HepG2 (cell line): ENCODE results near the gene ABHD17C. TPM values are rescaled to one million over a fixed set of nuclear protein-coding genes. Genes with fewer than 3 reads are reported as not detected.
A peak's percentile ranks its signal among the peaks of the same experiment; 100 is the strongest.

ENCODE experiments used
- CCAR2 ChIP-seq: fragments of 200-400 bp; formaldehyde crosslinking; optimal IDR thresholded peaks from 2 replicates; pipeline ENCODE3; 2018; ENCODE audit warnings: low read depth, mild to moderate bottlenecking, low read length, moderate library complexity
- CREM ChIP-seq, 2 experiments: sonication (generic) in 1 of 2; formaldehyde crosslinking in 1 of 2; IDR thresholded peaks; 2 replicates each; pipeline versions ENCODE4 v1.4.0 to v1.6.1; 2016 to 2020; ENCODE audit warnings: antibody characterized with exemption in 1 of 2, mild to moderate bottlenecking in 1 of 2, missing genetic modification reagents in 1 of 2
- JARID2 ChIP-seq: sonication (generic); formaldehyde crosslinking; IDR thresholded peaks from 2 replicates; pipeline ENCODE4 v1.8.1; 2023; ENCODE audit warnings: missing genetic modification reagents, inconsistent platforms; ENCODE audit not compliant: insufficient replicate concordance
- RFX5 ChIP-seq: IDR thresholded peaks from 2 replicates; pipeline ENCODE4 v1.6.1; 2011; ENCODE audit warnings: low read depth, low read length, improper control_type of control experiment
- RXRA ChIP-seq: sonication (generic); formaldehyde crosslinking; IDR thresholded peaks from 2 replicates; pipeline ENCODE4 v1.5.1; 2020; ENCODE audit warnings: missing genetic modification reagents
- ZNF230 ChIP-seq: sonication (generic); formaldehyde crosslinking; IDR thresholded peaks from 2 replicates; pipeline ENCODE4 v1.4.0; 2020; ENCODE audit warnings: mild to moderate bottlenecking, missing genetic modification reagents
- ZNF331 ChIP-seq: sonication (generic); formaldehyde crosslinking; IDR thresholded peaks from 2 replicates; pipeline ENCODE4 v1.4.0; 2020; ENCODE audit warnings: missing genetic modification reagents
- ZNF792 ChIP-seq: IDR thresholded peaks from 2 replicates; pipeline ENCODE4 v1.6.1; 2016
- polyA plus RNA-seq, 8 experiments: library from polyadenylated mRNA; depleted of rRNA in 3 of 8; stranded (reverse) in 7 of 8; unstranded in 1 of 8; fragments of >200 nt; fragmentation: Illumina TruSeq in 4 of 8; extraction: Trizol in 4 of 8; gene quantifications; 2 replicates each; pipeline versions ENCODE4 v1.2.1 to v1.2.3, GENCODE V29; 2011 to 2016; ENCODE audit warnings: low read depth in 4 of 8, missing spikeins in 1 of 8, mixed read lengths in 1 of 8; ENCODE audit not compliant: insufficient read depth in 1 of 8
- total RNA-seq, 5 experiments: library from RNA; depleted of rRNA; stranded (reverse); fragments of >200 nt; fragmentation: Illumina TruSeq; extraction: Trizol; gene quantifications; 2 replicates each; pipeline ENCODE4 v1.2.3, GENCODE V29; 2016; ENCODE audit warnings: low read depth in 1 of 5
- TF ChIP-seq, protein P1 (sequence below), 2 experiments: fragments of 450-650 bp in 1 of 2; sonication (generic) in 1 of 2; formaldehyde crosslinking in 1 of 2; IDR thresholded peaks; 2 replicates each; pipeline versions ENCODE4 v1.6.1 to v1.8.0; 2016 to 2022; ENCODE audit warnings: antibody characterized with exemption in 1 of 2, mild to moderate bottlenecking in 1 of 2, missing genetic modification reagents in 1 of 2
- TF ChIP-seq, protein P2 (sequence below): sonication (generic); formaldehyde crosslinking; IDR thresholded peaks from 2 replicates; pipeline ENCODE4 v1.4.0; 2020; ENCODE audit warnings: missing genetic modification reagents, borderline replicate concordance
- TF ChIP-seq, protein P3 (sequence below): sonication (generic); formaldehyde crosslinking; IDR thresholded peaks from 2 replicates; pipeline ENCODE4 v1.4.0; 2020; ENCODE audit warnings: missing genetic modification reagents

Gene ABHD17C
- total and polyA plus RNA-seq, 2 of the 13 experiments (the other 11 are each of a cell fraction or from before 2014, with no cell fraction given), result 2.9 to 3.9 TPM

DNA sequence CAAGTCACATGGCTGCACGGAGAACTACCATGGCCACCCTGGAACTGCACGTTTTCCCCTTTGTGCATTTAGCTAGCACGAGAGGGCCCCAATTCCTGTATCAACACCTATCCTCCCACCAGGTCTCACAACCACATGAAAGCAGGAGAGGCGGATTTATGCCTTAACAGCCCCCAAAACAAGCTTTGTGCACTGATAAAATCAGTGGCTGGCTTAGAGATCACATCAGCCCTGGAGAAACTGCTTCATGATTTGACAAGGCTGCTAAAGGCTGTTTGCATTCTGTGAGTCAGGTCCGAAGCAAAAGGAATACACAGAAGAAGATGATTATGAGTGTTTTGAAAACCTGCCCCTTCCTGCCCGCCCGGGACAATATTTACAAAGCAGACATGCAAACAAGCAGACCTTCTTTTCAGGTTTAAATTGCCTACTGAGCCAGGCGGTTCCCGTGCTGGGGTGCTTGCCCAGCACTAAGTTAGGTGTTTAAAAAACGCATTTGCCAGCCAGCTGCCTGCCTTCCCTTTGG lies 109.9 kb downstream of the ABHD17C start (continued):
- TF ChIP-seq, protein P1, sequence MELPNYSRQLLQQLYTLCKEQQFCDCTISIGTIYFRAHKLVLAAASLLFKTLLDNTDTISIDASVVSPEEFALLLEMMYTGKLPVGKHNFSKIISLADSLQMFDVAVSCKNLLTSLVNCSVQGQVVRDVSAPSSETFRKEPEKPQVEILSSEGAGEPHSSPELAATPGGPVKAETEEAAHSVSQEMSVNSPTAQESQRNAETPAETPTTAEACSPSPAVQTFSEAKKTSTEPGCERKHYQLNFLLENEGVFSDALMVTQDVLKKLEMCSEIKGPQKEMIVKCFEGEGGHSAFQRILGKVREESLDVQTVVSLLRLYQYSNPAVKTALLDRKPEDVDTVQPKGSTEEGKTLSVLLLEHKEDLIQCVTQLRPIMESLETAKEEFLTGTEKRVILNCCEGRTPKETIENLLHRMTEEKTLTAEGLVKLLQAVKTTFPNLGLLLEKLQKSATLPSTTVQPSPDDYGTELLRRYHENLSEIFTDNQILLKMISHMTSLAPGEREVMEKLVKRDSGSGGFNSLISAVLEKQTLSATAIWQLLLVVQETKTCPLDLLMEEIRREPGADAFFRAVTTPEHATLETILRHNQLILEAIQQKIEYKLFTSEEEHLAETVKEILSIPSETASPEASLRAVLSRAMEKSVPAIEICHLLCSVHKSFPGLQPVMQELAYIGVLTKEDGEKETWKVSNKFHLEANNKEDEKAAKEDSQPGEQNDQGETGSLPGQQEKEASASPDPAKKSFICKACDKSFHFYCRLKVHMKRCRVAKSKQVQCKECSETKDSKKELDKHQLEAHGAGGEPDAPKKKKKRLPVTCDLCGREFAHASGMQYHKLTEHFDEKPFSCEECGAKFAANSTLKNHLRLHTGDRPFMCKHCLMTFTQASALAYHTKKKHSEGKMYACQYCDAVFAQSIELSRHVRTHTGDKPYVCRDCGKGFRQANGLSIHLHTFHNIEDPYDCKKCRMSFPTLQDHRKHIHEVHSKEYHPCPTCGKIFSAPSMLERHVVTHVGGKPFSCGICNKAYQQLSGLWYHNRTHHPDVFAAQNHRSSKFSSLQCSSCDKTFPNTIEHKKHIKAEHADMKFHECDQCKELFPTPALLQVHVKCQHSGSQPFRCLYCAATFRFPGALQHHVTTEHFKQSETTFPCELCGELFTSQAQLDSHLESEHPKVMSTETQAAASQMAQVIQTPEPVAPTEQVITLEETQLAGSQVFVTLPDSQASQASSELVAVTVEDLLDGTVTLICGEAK (IDR thresholded peaks at IDR 0.05), result no peak
- TF ChIP-seq, protein P1 (CRISPR knock-in tag; IDR thresholded peaks at IDR 0.05), result no peak
- TF ChIP-seq CREM (IDR thresholded peaks at IDR 0.05) (peak; percentile 88), CREM (CRISPR knock-in tag; IDR thresholded peaks at IDR 0.05) (no peak), RFX5 (no peak), RXRA (peak; percentile 59; the same call in 1 of the 2 replicates), ZNF230 (peak; percentile 83; the same call in 1 of the 2 replicates), ZNF331 (CRISPR knock-in tag) (peak; percentile 41; the same call in 1 of the 2 replicates), JARID2 (CRISPR knock-in tag) (no peak), ZNF792 (CRISPR knock-in tag) (peak; percentile 72), CCAR2 (peak; percentile 62)
- TF ChIP-seq, protein P2, sequence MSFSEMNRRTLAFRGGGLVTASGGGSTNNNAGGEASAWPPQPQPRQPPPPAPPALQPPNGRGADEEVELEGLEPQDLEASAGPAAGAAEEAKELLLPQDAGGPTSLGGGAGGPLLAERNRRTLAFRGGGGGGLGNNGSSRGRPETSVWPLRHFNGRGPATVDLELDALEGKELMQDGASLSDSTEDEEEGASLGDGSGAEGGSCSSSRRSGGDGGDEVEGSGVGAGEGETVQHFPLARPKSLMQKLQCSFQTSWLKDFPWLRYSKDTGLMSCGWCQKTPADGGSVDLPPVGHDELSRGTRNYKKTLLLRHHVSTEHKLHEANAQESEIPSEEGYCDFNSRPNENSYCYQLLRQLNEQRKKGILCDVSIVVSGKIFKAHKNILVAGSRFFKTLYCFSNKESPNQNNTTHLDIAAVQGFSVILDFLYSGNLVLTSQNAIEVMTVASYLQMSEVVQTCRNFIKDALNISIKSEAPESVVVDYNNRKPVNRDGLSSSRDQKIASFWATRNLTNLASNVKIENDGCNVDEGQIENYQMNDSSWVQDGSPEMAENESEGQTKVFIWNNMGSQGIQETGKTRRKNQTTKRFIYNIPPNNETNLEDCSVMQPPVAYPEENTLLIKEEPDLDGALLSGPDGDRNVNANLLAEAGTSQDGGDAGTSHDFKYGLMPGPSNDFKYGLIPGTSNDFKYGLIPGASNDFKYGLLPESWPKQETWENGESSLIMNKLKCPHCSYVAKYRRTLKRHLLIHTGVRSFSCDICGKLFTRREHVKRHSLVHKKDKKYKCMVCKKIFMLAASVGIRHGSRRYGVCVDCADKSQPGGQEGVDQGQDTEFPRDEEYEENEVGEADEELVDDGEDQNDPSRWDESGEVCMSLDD, result peak; percentile 79; the same call in 1 of the 2 replicates
- TF ChIP-seq, protein P3, sequence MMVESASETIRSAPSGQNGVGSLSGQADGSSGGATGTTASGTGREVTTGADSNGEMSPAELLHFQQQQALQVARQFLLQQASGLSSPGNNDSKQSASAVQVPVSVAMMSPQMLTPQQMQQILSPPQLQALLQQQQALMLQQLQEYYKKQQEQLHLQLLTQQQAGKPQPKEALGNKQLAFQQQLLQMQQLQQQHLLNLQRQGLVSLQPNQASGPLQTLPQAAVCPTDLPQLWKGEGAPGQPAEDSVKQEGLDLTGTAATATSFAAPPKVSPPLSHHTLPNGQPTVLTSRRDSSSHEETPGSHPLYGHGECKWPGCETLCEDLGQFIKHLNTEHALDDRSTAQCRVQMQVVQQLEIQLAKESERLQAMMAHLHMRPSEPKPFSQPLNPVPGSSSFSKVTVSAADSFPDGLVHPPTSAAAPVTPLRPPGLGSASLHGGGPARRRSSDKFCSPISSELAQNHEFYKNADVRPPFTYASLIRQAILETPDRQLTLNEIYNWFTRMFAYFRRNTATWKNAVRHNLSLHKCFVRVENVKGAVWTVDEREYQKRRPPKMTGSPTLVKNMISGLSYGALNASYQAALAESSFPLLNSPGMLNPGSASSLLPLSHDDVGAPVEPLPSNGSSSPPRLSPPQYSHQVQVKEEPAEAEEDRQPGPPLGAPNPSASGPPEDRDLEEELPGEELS (CRISPR knock-in tag), result peak; percentile 99
